HT-29 (cell line): ENCODE results near the gene ANKRD55. TPM values are rescaled to one million over a fixed set of nuclear protein-coding genes. Genes with fewer than 3 reads are reported as not detected.
A peak's percentile ranks its signal among the peaks of the same experiment; 100 is the strongest.
"Not testable (repeated sequence)": the region's sequence is repeated elsewhere in the genome, so short reads cannot be mapped to it uniquely, and the experiment has no call there.

Source experiments
- DNase-seq: peaks from one replicate; pipeline ENCODE4 v3.0.0-alpha.2; 2015; ENCODE audit warnings: low spot score
- total RNA-seq: library from RNA; depleted of rRNA; stranded (reverse); fragments of >200 nt; shearing (Covaris generic); gene quantifications from 2 replicates; pipeline ENCODE4 v1.2.3, GENCODE V29; 2014

Gene ANKRD55
- total RNA-seq, 1 experiment from 2014 or later, result not detected

GRCh38 chr5:56079157-56079500 is 154.0 kb downstream of the ANKRD55 start:
- not testable (repeated sequence) for DNase-seq

GRCh38 chr5:56078278-56079156 is 154.6 kb downstream of the ANKRD55 start:
- DNase-seq, result no peak

- no peak for DNase-seq
These were observed 155.3 kb downstream of the ANKRD55 start for GRCh38 chr5:56077796-56078233.

- DNase-seq, result no peak
These were observed 156.6 kb downstream of the ANKRD55 start for GRCh38 chr5:56076486-56076885.

- DNase-seq, result no peak
These were observed 157.8 kb downstream of the ANKRD55 start for GRCh38 chr5:56075361-56075760.

- DNase-seq, result no peak
These were observed 160.0 kb downstream of the ANKRD55 start for GRCh38 chr5:56072863-56073766.

GRCh38 chr5:56071470-56071869 is 161.7 kb downstream of the ANKRD55 start:
- no peak for DNase-seq

- DNase-seq, result no peak
These were observed 162.2 kb downstream of the ANKRD55 start for GRCh38 chr5:56070851-56071465.

GRCh38 chr5:56069652-56070226 is 163.4 kb downstream of the ANKRD55 start:
- peak; percentile 48 for DNase-seq

GRCh38 chr5:56066931-56067450 is 166.1 kb downstream of the ANKRD55 start:
- DNase-seq, result no peak

GRCh38 chr5:56064984-56065383 is 168.1 kb downstream of the ANKRD55 start:
- DNase-seq, result no peak

GRCh38 chr5:56060276-56061110 is 172.6 kb downstream of the ANKRD55 start:
- no peak for DNase-seq

- no peak for DNase-seq
These were observed 173.3 kb downstream of the ANKRD55 start for GRCh38 chr5:56059854-56060253.

GRCh38 chr5:56056875-56057274 is 176.3 kb downstream of the ANKRD55 start:
- DNase-seq, result no peak

GRCh38 chr5:56055859-56056258 is 177.3 kb downstream of the ANKRD55 start:
- no peak for DNase-seq

- no peak for DNase-seq
These were observed 177.8 kb downstream of the ANKRD55 start for GRCh38 chr5:56055287-56055686.

GRCh38 chr5:56054666-56055065 is 178.5 kb downstream of the ANKRD55 start:
- DNase-seq, result no peak

- DNase-seq, result no peak
These were observed 179.8 kb downstream of the ANKRD55 start for GRCh38 chr5:56053363-56053762.

- no peak for DNase-seq
These were observed 180.4 kb downstream of the ANKRD55 start for GRCh38 chr5:56052735-56053134.

GRCh38 chr5:56050551-56051255 is 182.4 kb downstream of the ANKRD55 start:
- DNase-seq, result no peak
